Measurements from ENCODE around the gene FUT8. TPM values are rescaled to one million over a fixed set of nuclear protein-coding genes. Genes with fewer than 3 reads are reported as not detected.

FUT8 gene
- total and polyA plus RNA-seq, 2 experiments from 2014 or later: 17.4 to 35.4 TPM

- no peaks in the 10 kb centered on the region for H3K36me3 ChIP-seq
- no peaks in the 10 kb centered on the region for H3K27me3 ChIP-seq
- no peaks in the 10 kb centered on the region for H3K9me3 ChIP-seq (ENCODE audit: low read depth)
- no peaks in the 10 kb centered on the region for H3K4me1 ChIP-seq (ENCODE audit: low read depth)
- DNase-seq (ENCODE audit: low read depth in 1 of 2, low spot score in 1 of 2): no peak
- H3K27ac ChIP-seq: no peak overlapping the region
- H3K4me3 ChIP-seq: no peak overlapping the region
- no peak for TF ChIP-seq CTCF (IDR thresholded peaks at IDR 0.05; ENCODE audit: low read depth, low read length)
Observed at GRCh38 chr14:65536781-65537423, 124.4 kb downstream of the FUT8 start.

GRCh38 chr14:65548878-65549277 is 136.3 kb downstream of the FUT8 start:
- Histone ChIP-seq H3K9me3 (ENCODE audit: low read depth) (no peaks in the 10 kb centered on the region), H3K27me3 (no peaks in the 10 kb centered on the region), H3K4me3 (no peak overlapping the region), H3K27ac (no peak overlapping the region), H3K4me1 (ENCODE audit: low read depth) (no peaks in the 10 kb centered on the region), H3K36me3 (no peaks in the 10 kb centered on the region)
- no peak for DNase-seq (ENCODE audit: low read depth in 1 of 2, low spot score in 1 of 2)
- no peak for TF ChIP-seq CTCF (IDR thresholded peaks at IDR 0.05; ENCODE audit: low read depth, low read length)

- Histone ChIP-seq H3K4me3 (no peak overlapping the region), H3K27me3 (no peaks in the 10 kb centered on the region), H3K4me1 (ENCODE audit: low read depth) (no peaks in the 10 kb centered on the region), H3K9me3 (ENCODE audit: low read depth) (no peaks in the 10 kb centered on the region), H3K27ac (no peak overlapping the region), H3K36me3 (no peaks in the 10 kb centered on the region)
- DNase-seq (ENCODE audit: low read depth in 1 of 2, low spot score in 1 of 2): no peak
- no peak for TF ChIP-seq CTCF (IDR thresholded peaks at IDR 0.05; ENCODE audit: low read depth, low read length)
Observed at GRCh38 chr14:65549429-65549828, 136.9 kb downstream of the FUT8 start.

GRCh38 chr14:65550779-65551643 is 138.5 kb downstream of the FUT8 start:
- Histone ChIP-seq H3K4me3 (no peak overlapping the region), H3K36me3 (no peaks in the 10 kb centered on the region), H3K9me3 (ENCODE audit: low read depth) (no peaks in the 10 kb centered on the region), H3K27ac (no peak overlapping the region), H3K27me3 (no peaks in the 10 kb centered on the region), H3K4me1 (ENCODE audit: low read depth) (no peaks in the 10 kb centered on the region)
- TF ChIP-seq CTCF (IDR thresholded peaks at IDR 0.05; ENCODE audit: low read depth, low read length): no peak
- no peak for DNase-seq (ENCODE audit: low read depth in 1 of 2, low spot score in 1 of 2)

GRCh38 chr14:65552724-65553123 is 140.2 kb downstream of the FUT8 start:
- no peak overlapping the region for H3K4me3 ChIP-seq
- no peaks in the 10 kb centered on the region for H3K9me3 ChIP-seq (ENCODE audit: low read depth)
- no peaks in the 10 kb centered on the region for H3K27me3 ChIP-seq
- no peaks in the 10 kb centered on the region for H3K4me1 ChIP-seq (ENCODE audit: low read depth)
- H3K27ac ChIP-seq: no peak overlapping the region
- TF ChIP-seq CTCF (IDR thresholded peaks at IDR 0.05; ENCODE audit: low read depth, low read length): no peak
- no peak for DNase-seq (ENCODE audit: low read depth in 1 of 2, low spot score in 1 of 2)
- H3K36me3 ChIP-seq: no peaks in the 10 kb centered on the region

Measured in cardiac muscle cell (in vitro differentiated cells and primary cell).